GM12892 (cell line): ENCODE measurements around the gene CRY2.

Experiments
- POLR2A ChIP-seq: IDR thresholded peaks from 2 replicates; pipeline ENCODE4 v1.6.1; 2011; ENCODE audit warnings: low read depth, low read length, control low read depth
- POLR2AphosphoS5 ChIP-seq: IDR thresholded peaks from 2 replicates; pipeline ENCODE4 v1.6.1; 2011; ENCODE audit warnings: low read depth, low read length, control low read depth

GRCh38 chr11:45853332-45854219 is 6.3 kb downstream of the CRY2 start:
- no peak for TF ChIP-seq POLR2A
- TF ChIP-seq POLR2AphosphoS5 = no peak
